Adrenal gland (tissue), 12 donors: Measurements from ENCODE around the gene LPO. TPM values are rescaled to one million over a fixed set of nuclear protein-coding genes. Genes with fewer than 3 reads are reported as not detected.

ENCODE experiments used
- DNase-seq, 7 donors: peaks; one replicate each; pipeline ENCODE4 v3.0.0-alpha.2; 2019 to 2020
- H3K27ac ChIP-seq, 5 donors: fragments of 200-600 bp; sonication (generic) in 4 of 5; 1 replicate in 3 of 5; 2 replicates in 2 of 5; pipeline versions ENCODE4 v1.5.1 to v1.8.0; 2016 to 2020; ENCODE audit warnings: mild to moderate bottlenecking in 1 of 5
- H3K27me3 ChIP-seq: fragments of 200-600 bp; 2 replicates; pipeline ENCODE4 v1.8.0; 2021
- H3K36me3 ChIP-seq, 2 donors: fragments of 200-600 bp; replicated peaks in 1 of 2; 1 replicate in 1 of 2; 2 replicates in 1 of 2; pipeline versions ENCODE4 v1.5.1 to v1.8.0; 2018 to 2022
- H3K4me1 ChIP-seq, 2 donors: fragments of 200-600 bp; replicated peaks in 1 of 2; 1 replicate in 1 of 2; 2 replicates in 1 of 2; pipeline versions ENCODE4 v1.5.1 to v1.8.0; 2018 to 2021
- H3K4me3 ChIP-seq, 4 donors: fragments of 200-600 bp; sonication (generic) in 3 of 4; one replicate each; pipeline ENCODE4 v1.5.1; 2016 to 2018
- H3K9me3 ChIP-seq, 3 donors: fragments of 200-600 bp; sonication (generic) in 1 of 3; replicated peaks in 1 of 3; 1 replicate in 2 of 3; 2 replicates in 1 of 3; pipeline versions ENCODE4 v1.5.1 to v1.8.0; 2016 to 2021
- CTCF ChIP-seq, 6 experiments: fragments of 450-650 bp in 4 of 6; fragments of 200-600 bp in 2 of 6; sonication (generic) in 1 of 6; IDR thresholded peaks; 1 replicate in 5 of 6; 2 replicates in 1 of 6; pipeline versions ENCODE4 v1.5.1 to v1.8.0; 2016 to 2021; ENCODE audit warnings: antibody characterized with exemption in 6 of 6, mild to moderate bottlenecking in 2 of 6, moderate library complexity in 1 of 6
- POLR2A ChIP-seq, 2 donors: fragments of 450-650 bp; IDR thresholded peaks; one replicate each; pipeline ENCODE4 v1.6.1; 2017; ENCODE audit warnings: antibody characterized with exemption in 2 of 2, mild to moderate bottlenecking in 2 of 2, moderate library complexity in 1 of 2
- WGBS, 4 donors: extraction: QIAGEN DNeasy Blood & Tissue Kit in 2 of 4; methylation state at CpG; one replicate each; pipeline versions ENCODE4 v1.1.5 to v1.1.7; 2013 to 2017; 5-methylcytosine and 5-hydroxymethylcytosine counted together
- intact Hi-C, 2 donors: fragments of 100-400 bp; cut with DNase I; formaldehyde crosslinking; loops; one replicate each; pipeline versions ENCODE4 v1.14.1 to v1.15.0; 2022 to 2023
- polyA plus RNA-seq, 3 donors: library from polyadenylated mRNA; stranded (reverse); fragments of 200-250 nt in 2 of 3; fragments of 350-450 nt in 1 of 3; fragmentation: Illumina TruSeq in 1 of 3; extraction: RNeasy Lipid Tissue Mini Kit (QIAGEN cat#74804) in 1 of 3; gene quantifications; one replicate each; pipeline ENCODE4 v1.2.3, GENCODE V29; 2013 to 2014
- total RNA-seq, 9 donors: library from RNA; depleted of rRNA in 4 of 9; stranded (reverse); fragments of >200 nt in 4 of 9; fragments of 120-200 nt in 1 of 9; fragmentation: NEBNext Ultra II Directional in 1 of 9; extraction: Animal tissue kit (Norgen Biotek cat#: 25700) in 1 of 9; gene quantifications; one replicate each; pipeline versions ENCODE4 v1.1.0 to v1.2.4, GENCODE V29; 2013 to 2023
- donor health status: healthy with polysubstance abuse.
- donor health status: Bipolar disorder and iron deficiency.
- donor health status: DM: yes; HTN: yes; CAD: no.
- donor health status: DM: no; HTN: no; CAD: no.
- donor health status: DM: no; HTN: no; CAD: no.
- donor health status: DM: yes; HTN: yes; CAD: no.

Gene LPO
- total and polyA plus RNA-seq, 12 donors = 0.06 to 0.16 TPM; not detected in 10

GRCh38 chr17:58246104-58246740 lies 7.8 kb downstream of the LPO start:
- WGBS, 4 donors = 74 to 83% (median 79%) methylated on average over 11 to 13 of the region's 13 CpGs
- no peak overlapping the region for H3K27ac ChIP-seq
- no peak overlapping the region for H3K4me3 ChIP-seq
- intact Hi-C loops = no loop called here
- H3K4me1 ChIP-seq = peaks cover 5 to 7% of the 10 kb centered on the region in 2 donors
- peak in 1 of 7 donors; percentile 29 for DNase-seq
- TF ChIP-seq CTCF (IDR thresholded peaks at IDR 0.05) = no peak
- TF ChIP-seq POLR2A (IDR thresholded peaks at IDR 0.05) = no peak
- peaks cover 4% of the 10 kb centered on the region for H3K27me3 ChIP-seq
- H3K36me3 ChIP-seq = no peaks in the 10 kb centered on the region
- H3K9me3 ChIP-seq = no peaks in the 10 kb centered on the region

- intact Hi-C loops = no loop called here
- DNase-seq = no peak
These were observed 8.4 kb downstream of the LPO start for GRCh38 chr17:58246781-58247180.

GRCh38 chr17:58247511-58248363 lies 9.4 kb downstream of the LPO start:
- no peak overlapping the region for H3K27ac ChIP-seq
- peaks cover 4% of the 10 kb centered on the region for H3K27me3 ChIP-seq
- WGBS, 4 donors = 73 to 83% (median 80%) methylated on average over 7 to 10 of the region's 10 CpGs
- no peak for TF ChIP-seq POLR2A (IDR thresholded peaks at IDR 0.05)
- TF ChIP-seq CTCF (IDR thresholded peaks at IDR 0.05) = no peak
- intact Hi-C loops = no loop called here
- H3K4me3 ChIP-seq = no peak overlapping the region
- H3K4me1 ChIP-seq = peaks cover 5 to 7% of the 10 kb centered on the region in 2 donors
- no peaks in the 10 kb centered on the region for H3K36me3 ChIP-seq
- DNase-seq = peak in 1 of 7 donors; percentile 31
- H3K9me3 ChIP-seq = no peaks in the 10 kb centered on the region

More at GRCh38 chr17:58246781-58247180, 8.4 kb downstream of the LPO start:
- no peak overlapping the region for H3K4me3 ChIP-seq
- 64 to 86% (median 76%) methylated on average over 1 of the region's 1 CpG for WGBS, 4 donors
- H3K27ac ChIP-seq = no peak overlapping the region
- TF ChIP-seq POLR2A (IDR thresholded peaks at IDR 0.05) = no peak
- no peak for TF ChIP-seq CTCF (IDR thresholded peaks at IDR 0.05)
- H3K27me3 ChIP-seq = peaks cover 4% of the 10 kb centered on the region
- H3K36me3 ChIP-seq = no peaks in the 10 kb centered on the region
- no peaks in the 10 kb centered on the region for H3K9me3 ChIP-seq
- H3K4me1 ChIP-seq = peaks cover 5 to 7% of the 10 kb centered on the region in 2 donors

- peak overlapping the region in 1 of 4 donors; percentile 56 for H3K4me3 ChIP-seq
- no peaks in the 10 kb centered on the region for H3K9me3 ChIP-seq
- DNase-seq = peak in 1 of 7 donors; percentile 43
- peaks cover 5 to 7% of the 10 kb centered on the region in 2 donors for H3K4me1 ChIP-seq
- WGBS, 4 donors = 12 to 37% (median 18%) methylated on average over 6 to 10 of the region's 10 CpGs
- intact Hi-C loops = no loop called here
- TF ChIP-seq POLR2A (IDR thresholded peaks at IDR 0.05) = no peak
- TF ChIP-seq CTCF (IDR thresholded peaks at IDR 0.05) = no peak
- H3K36me3 ChIP-seq = no peaks in the 10 kb centered on the region
- no peak overlapping the region for H3K27ac ChIP-seq
- peaks cover 4% of the 10 kb centered on the region for H3K27me3 ChIP-seq
These were observed 10.5 kb downstream of the LPO start for GRCh38 chr17:58248955-58249269.
